ENCODE results near the gene POU4F1. TPM values are rescaled to one million over a fixed set of nuclear protein-coding genes. Genes with fewer than 3 reads are reported as not detected.

POU4F1 gene
- total and polyA plus RNA-seq, 2 of the 13 experiments (the other 11 are each of a cell fraction or from before 2014, with no cell fraction given), result 1.0 to 1.1 TPM

GRCh38 chr13:78589206-78589605 lies 14.1 kb downstream of the POU4F1 start (continued):
- no peak for TF ChIP-seq ZSCAN20 (CRISPR knock-in tag; IDR thresholded peaks at IDR 0.05; ENCODE audit: borderline replicate concordance)
- no peak for TF ChIP-seq ADNP (CRISPR knock-in tag; IDR thresholded peaks at IDR 0.05)
- TF ChIP-seq SP5 (CRISPR knock-in tag; IDR thresholded peaks at IDR 0.05; ENCODE audit: borderline replicate concordance, low read depth), result no peak
- TF ChIP-seq, protein P1, sequence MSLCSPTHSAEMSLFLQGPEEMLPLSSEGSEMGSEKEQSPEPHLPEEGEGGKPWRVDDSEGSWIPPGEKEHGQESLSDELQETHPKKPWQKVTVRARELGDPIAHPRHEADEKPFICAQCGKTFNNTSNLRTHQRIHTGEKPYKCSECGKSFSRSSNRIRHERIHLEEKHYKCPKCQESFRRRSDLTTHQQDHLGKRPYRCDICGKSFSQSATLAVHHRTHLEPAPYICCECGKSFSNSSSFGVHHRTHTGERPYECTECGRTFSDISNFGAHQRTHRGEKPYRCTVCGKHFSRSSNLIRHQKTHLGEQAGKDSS (CRISPR knock-in tag; IDR thresholded peaks at IDR 0.05; ENCODE audit: borderline replicate concordance, low read depth), result no peak
- TF ChIP-seq MAZ (IDR thresholded peaks at IDR 0.05; ENCODE audit: borderline replicate concordance, low read depth, low read length), result no peak
- no peak for TF ChIP-seq MAZ (CRISPR knock-in tag; IDR thresholded peaks at IDR 0.05; ENCODE audit: low read depth)
- TF ChIP-seq NFIC (IDR thresholded peaks at IDR 0.05; ENCODE audit: low read length), result no peak
- TF ChIP-seq ZNF260 (CRISPR knock-in tag; IDR thresholded peaks at IDR 0.05; ENCODE audit: borderline replicate concordance, low read depth), result no peak
- TF ChIP-seq KDM2A (CRISPR knock-in tag; IDR thresholded peaks at IDR 0.05; ENCODE audit: borderline replicate concordance, low read depth), result peak; percentile 47; the same call in 1 of the 2 replicates
- TF ChIP-seq TAF15 (IDR thresholded peaks at IDR 0.05; ENCODE audit: low read depth, low read length, poor library complexity, severe bottlenecking), result no peak
- no peak for TF ChIP-seq KAT7 (CRISPR knock-in tag; IDR thresholded peaks at IDR 0.05; ENCODE audit: borderline replicate concordance)
- no peak for TF ChIP-seq RXRA (CRISPR knock-in tag; IDR thresholded peaks at IDR 0.05)
- TF ChIP-seq ZNF451 (CRISPR knock-in tag; IDR thresholded peaks at IDR 0.05), result no peak
- TF ChIP-seq ZNF331 (CRISPR knock-in tag; IDR thresholded peaks at IDR 0.05), result peak; percentile 42; the same call in 1 of the 2 replicates
- TF ChIP-seq, protein P2, sequence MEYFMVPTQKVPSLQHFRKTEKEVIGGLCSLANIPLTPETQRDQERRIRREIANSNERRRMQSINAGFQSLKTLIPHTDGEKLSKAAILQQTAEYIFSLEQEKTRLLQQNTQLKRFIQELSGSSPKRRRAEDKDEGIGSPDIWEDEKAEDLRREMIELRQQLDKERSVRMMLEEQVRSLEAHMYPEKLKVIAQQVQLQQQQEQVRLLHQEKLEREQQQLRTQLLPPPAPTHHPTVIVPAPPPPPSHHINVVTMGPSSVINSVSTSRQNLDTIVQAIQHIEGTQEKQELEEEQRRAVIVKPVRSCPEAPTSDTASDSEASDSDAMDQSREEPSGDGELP (IDR thresholded peaks at IDR 0.05; ENCODE audit: borderline replicate concordance, low read depth), result no peak
- TF ChIP-seq, protein P3, sequence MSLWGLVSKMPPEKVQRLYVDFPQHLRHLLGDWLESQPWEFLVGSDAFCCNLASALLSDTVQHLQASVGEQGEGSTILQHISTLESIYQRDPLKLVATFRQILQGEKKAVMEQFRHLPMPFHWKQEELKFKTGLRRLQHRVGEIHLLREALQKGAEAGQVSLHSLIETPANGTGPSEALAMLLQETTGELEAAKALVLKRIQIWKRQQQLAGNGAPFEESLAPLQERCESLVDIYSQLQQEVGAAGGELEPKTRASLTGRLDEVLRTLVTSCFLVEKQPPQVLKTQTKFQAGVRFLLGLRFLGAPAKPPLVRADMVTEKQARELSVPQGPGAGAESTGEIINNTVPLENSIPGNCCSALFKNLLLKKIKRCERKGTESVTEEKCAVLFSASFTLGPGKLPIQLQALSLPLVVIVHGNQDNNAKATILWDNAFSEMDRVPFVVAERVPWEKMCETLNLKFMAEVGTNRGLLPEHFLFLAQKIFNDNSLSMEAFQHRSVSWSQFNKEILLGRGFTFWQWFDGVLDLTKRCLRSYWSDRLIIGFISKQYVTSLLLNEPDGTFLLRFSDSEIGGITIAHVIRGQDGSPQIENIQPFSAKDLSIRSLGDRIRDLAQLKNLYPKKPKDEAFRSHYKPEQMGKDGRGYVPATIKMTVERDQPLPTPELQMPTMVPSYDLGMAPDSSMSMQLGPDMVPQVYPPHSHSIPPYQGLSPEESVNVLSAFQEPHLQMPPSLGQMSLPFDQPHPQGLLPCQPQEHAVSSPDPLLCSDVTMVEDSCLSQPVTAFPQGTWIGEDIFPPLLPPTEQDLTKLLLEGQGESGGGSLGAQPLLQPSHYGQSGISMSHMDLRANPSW (CRISPR knock-in tag; IDR thresholded peaks at IDR 0.05; ENCODE audit: borderline replicate concordance), result no peak
- no peak for TF ChIP-seq BRCA1 (CRISPR knock-in tag; IDR thresholded peaks at IDR 0.05)
- TF ChIP-seq ZNF768 (CRISPR knock-in tag; IDR thresholded peaks at IDR 0.05), result no peak
- TF ChIP-seq ZNF143 (CRISPR knock-in tag; IDR thresholded peaks at IDR 0.05), result no peak
- TF ChIP-seq BCL6 (CRISPR knock-in tag; IDR thresholded peaks at IDR 0.05), result no peak
- no peak for TF ChIP-seq ZNF3 (CRISPR knock-in tag; IDR thresholded peaks at IDR 0.05)
- TF ChIP-seq ZNF292 (CRISPR knock-in tag; IDR thresholded peaks at IDR 0.05; ENCODE audit: borderline replicate concordance, low read depth), result no peak
- no peak for TF ChIP-seq TEF (CRISPR knock-in tag; IDR thresholded peaks at IDR 0.05)
- TF ChIP-seq MZF1 (CRISPR knock-in tag; IDR thresholded peaks at IDR 0.05; ENCODE audit: borderline replicate concordance), result no peak
- TF ChIP-seq TP53 (CRISPR knock-in tag; conservative IDR thresholded peaks at IDR 0.05), result no peak
- TF ChIP-seq ZC3H13 (CRISPR knock-in tag; IDR thresholded peaks at IDR 0.05), result no peak
- no peak for TF ChIP-seq MXD3 (CRISPR knock-in tag; IDR thresholded peaks at IDR 0.05)
- no peak for TF ChIP-seq ZFP36L2 (CRISPR knock-in tag; IDR thresholded peaks at IDR 0.05)
